Nephron (organoid): ENCODE results near the gene CLEC16A.

Experiments used
- H3K27ac Mint-ChIP-seq, 3 experiments: 2 replicates each; pipeline ENCODE4 v1.8.0; 2020; ENCODE audit warnings: mixed read lengths in 3 of 3, mild to moderate bottlenecking in 2 of 3, moderate library complexity in 1 of 3
- H3K27me3 Mint-ChIP-seq: 2 replicates; pipeline ENCODE4 v1.8.0; 2021; ENCODE audit warnings: low read depth, mild to moderate bottlenecking, moderate library complexity, mixed read lengths
- H3K36me3 Mint-ChIP-seq: 2 replicates; pipeline ENCODE4 v1.8.0; 2020; ENCODE audit warnings: low read depth, mixed read lengths
- H3K4me1 Mint-ChIP-seq: 2 replicates; pipeline ENCODE4 v1.8.0; 2020; ENCODE audit warnings: mixed read lengths
- H3K4me3 Mint-ChIP-seq, 3 experiments: 2 replicates each; pipeline ENCODE4 v1.8.0; 2020; ENCODE audit warnings: mild to moderate bottlenecking in 3 of 3, mixed read lengths in 3 of 3, moderate library complexity in 2 of 3
- H3K9me3 Mint-ChIP-seq: 2 replicates; pipeline ENCODE4 v1.8.0; 2020; ENCODE audit warnings: mixed read lengths
- CTCF ChIP-seq, 3 experiments: fragments of 200-600 bp; sonication (generic); IDR thresholded peaks; one replicate each; pipeline ENCODE4 v1.5.0; 2021; ENCODE audit warnings: antibody characterized with exemption in 3 of 3; ENCODE audit not compliant: unreplicated experiment in 3 of 3

The CLEC16A gene

GRCh38 chr16:11006656-11007055 is 62.3 kb downstream of the CLEC16A start:
- no peaks in the 10 kb centered on the region for H3K27me3 Mint-ChIP-seq
- no peak overlapping the region for H3K27ac Mint-ChIP-seq
- H3K36me3 Mint-ChIP-seq, result peaks cover 52% of the 10 kb centered on the region
- H3K4me3 Mint-ChIP-seq, result no peak overlapping the region
- no peak for TF ChIP-seq CTCF (IDR thresholded peaks at IDR 0.05; ENCODE audit: unreplicated experiment in 3 of 3)
- no peaks in the 10 kb centered on the region for H3K9me3 Mint-ChIP-seq
- peaks cover 13% of the 10 kb centered on the region for H3K4me1 Mint-ChIP-seq

- H3K4me1 Mint-ChIP-seq, result peaks cover 13% of the 10 kb centered on the region
- no peaks in the 10 kb centered on the region for H3K27me3 Mint-ChIP-seq
- H3K36me3 Mint-ChIP-seq, result peaks cover 56% of the 10 kb centered on the region
- no peak for TF ChIP-seq CTCF (IDR thresholded peaks at IDR 0.05; ENCODE audit: unreplicated experiment in 3 of 3)
- H3K9me3 Mint-ChIP-seq, result no peaks in the 10 kb centered on the region
- H3K27ac Mint-ChIP-seq, result no peak overlapping the region
- H3K4me3 Mint-ChIP-seq, result no peak overlapping the region
Measured at GRCh38 chr16:11007714-11008280, 63.4 kb downstream of the CLEC16A start.

GRCh38 chr16:11009027-11009755 is 64.8 kb downstream of the CLEC16A start:
- no peaks in the 10 kb centered on the region for H3K9me3 Mint-ChIP-seq
- H3K36me3 Mint-ChIP-seq, result peaks cover 57% of the 10 kb centered on the region
- TF ChIP-seq CTCF (IDR thresholded peaks at IDR 0.05; ENCODE audit: unreplicated experiment in 3 of 3), result no peak
- H3K4me1 Mint-ChIP-seq, result peaks cover 17% of the 10 kb centered on the region
- no peak overlapping the region for H3K27ac Mint-ChIP-seq
- no peak overlapping the region for H3K4me3 Mint-ChIP-seq
- H3K27me3 Mint-ChIP-seq, result no peaks in the 10 kb centered on the region

GRCh38 chr16:11010575-11011221 is 66.3 kb downstream of the CLEC16A start:
- no peaks in the 10 kb centered on the region for H3K27me3 Mint-ChIP-seq

GRCh38 chr16:11011326-11011725 is 67.0 kb downstream of the CLEC16A start:
- no peak overlapping the region for H3K27ac Mint-ChIP-seq
- H3K27me3 Mint-ChIP-seq, result no peaks in the 10 kb centered on the region
- TF ChIP-seq CTCF (IDR thresholded peaks at IDR 0.05; ENCODE audit: unreplicated experiment in 3 of 3), result no peak
- H3K4me3 Mint-ChIP-seq, result no peak overlapping the region
- H3K36me3 Mint-ChIP-seq, result peaks cover 54% of the 10 kb centered on the region
- H3K4me1 Mint-ChIP-seq, result peaks cover 13% of the 10 kb centered on the region
- no peaks in the 10 kb centered on the region for H3K9me3 Mint-ChIP-seq

More at GRCh38 chr16:11010575-11011221, 66.3 kb downstream of the CLEC16A start:
- peaks cover 14% of the 10 kb centered on the region for H3K4me1 Mint-ChIP-seq
- peaks cover 54% of the 10 kb centered on the region for H3K36me3 Mint-ChIP-seq
- H3K9me3 Mint-ChIP-seq, result no peaks in the 10 kb centered on the region
- TF ChIP-seq CTCF (IDR thresholded peaks at IDR 0.05; ENCODE audit: unreplicated experiment in 3 of 3), result no peak
- no peak overlapping the region for H3K27ac Mint-ChIP-seq
- H3K4me3 Mint-ChIP-seq, result no peak overlapping the region
